Uterus (tissue), 4 donors: ENCODE results near the gene IGSF1. TPM values are rescaled to one million over a fixed set of nuclear protein-coding genes. Genes with fewer than 3 reads are reported as not detected.
A peak's percentile ranks its signal among the peaks of the same experiment; 100 is the strongest.

Experiments used
- DNase-seq, 2 donors: peaks; one replicate each; pipeline ENCODE4 v3.0.0-alpha.2; 2019 to 2020
- H3K27ac ChIP-seq, 2 donors: fragments of 200-600 bp; sonication (generic); 1 replicate in 1 of 2; 2 replicates in 1 of 2; pipeline ENCODE4 v1.5.1; 2016 to 2018
- H3K27me3 ChIP-seq, 2 donors: fragments of 200-600 bp; sonication (generic); one replicate each; pipeline ENCODE4 v1.5.1; 2018 to 2019; ENCODE audit warnings: control low read depth in 1 of 2
- H3K36me3 ChIP-seq, 2 donors: fragments of 200-600 bp; sonication (generic); one replicate each; pipeline ENCODE4 v1.5.1; 2019; ENCODE audit warnings: control low read depth in 1 of 2
- H3K4me1 ChIP-seq, 2 donors: fragments of 200-600 bp; sonication (generic); one replicate each; pipeline ENCODE4 v1.5.1; 2018 to 2019; ENCODE audit warnings: control low read depth in 1 of 2
- H3K4me3 ChIP-seq, 2 donors: fragments of 200-600 bp; sonication (generic); 1 replicate in 1 of 2; 2 replicates in 1 of 2; pipeline ENCODE4 v1.5.1; 2018 to 2019; ENCODE audit warnings: mild to moderate bottlenecking in 1 of 2
- H3K9me3 ChIP-seq, 2 donors: fragments of 200-600 bp; sonication (generic); one replicate each; pipeline ENCODE4 v1.5.1; 2019; ENCODE audit warnings: control low read depth in 1 of 2
- POLR2A ChIP-seq, 2 donors: fragments of 450-650 bp; IDR thresholded peaks; one replicate each; pipeline ENCODE4 v1.6.1; 2016; ENCODE audit warnings: antibody characterized with exemption in 2 of 2, mild to moderate bottlenecking in 1 of 2, moderate library complexity in 1 of 2
- intact Hi-C: fragments of 100-400 bp; cut with DNase I; formaldehyde crosslinking; loops from one replicate; pipeline ENCODE4 v1.15.1; 2023; ENCODE audit warnings: low total_unique reads
- total RNA-seq, 4 donors: library from RNA; depleted of rRNA in 3 of 4; stranded (reverse); fragments of >200 nt in 3 of 4; gene quantifications; one replicate each; pipeline versions ENCODE4 v1.1.0 to v1.2.4, GENCODE V29; 2014 to 2023
- TF ChIP-seq, protein P1 (sequence below), 4 experiments: fragments of 200-600 bp in 2 of 4; fragments of 450-650 bp in 2 of 4; sonication (generic) in 2 of 4; IDR thresholded peaks; one replicate each; pipeline ENCODE4 v1.5.1; 2016 to 2019; ENCODE audit warnings: antibody characterized with exemption in 4 of 4, mild to moderate bottlenecking in 2 of 4, moderate library complexity in 1 of 4
- donor health status: DM: yes; HTN: yes; CAD: no.

Gene IGSF1, protein sequence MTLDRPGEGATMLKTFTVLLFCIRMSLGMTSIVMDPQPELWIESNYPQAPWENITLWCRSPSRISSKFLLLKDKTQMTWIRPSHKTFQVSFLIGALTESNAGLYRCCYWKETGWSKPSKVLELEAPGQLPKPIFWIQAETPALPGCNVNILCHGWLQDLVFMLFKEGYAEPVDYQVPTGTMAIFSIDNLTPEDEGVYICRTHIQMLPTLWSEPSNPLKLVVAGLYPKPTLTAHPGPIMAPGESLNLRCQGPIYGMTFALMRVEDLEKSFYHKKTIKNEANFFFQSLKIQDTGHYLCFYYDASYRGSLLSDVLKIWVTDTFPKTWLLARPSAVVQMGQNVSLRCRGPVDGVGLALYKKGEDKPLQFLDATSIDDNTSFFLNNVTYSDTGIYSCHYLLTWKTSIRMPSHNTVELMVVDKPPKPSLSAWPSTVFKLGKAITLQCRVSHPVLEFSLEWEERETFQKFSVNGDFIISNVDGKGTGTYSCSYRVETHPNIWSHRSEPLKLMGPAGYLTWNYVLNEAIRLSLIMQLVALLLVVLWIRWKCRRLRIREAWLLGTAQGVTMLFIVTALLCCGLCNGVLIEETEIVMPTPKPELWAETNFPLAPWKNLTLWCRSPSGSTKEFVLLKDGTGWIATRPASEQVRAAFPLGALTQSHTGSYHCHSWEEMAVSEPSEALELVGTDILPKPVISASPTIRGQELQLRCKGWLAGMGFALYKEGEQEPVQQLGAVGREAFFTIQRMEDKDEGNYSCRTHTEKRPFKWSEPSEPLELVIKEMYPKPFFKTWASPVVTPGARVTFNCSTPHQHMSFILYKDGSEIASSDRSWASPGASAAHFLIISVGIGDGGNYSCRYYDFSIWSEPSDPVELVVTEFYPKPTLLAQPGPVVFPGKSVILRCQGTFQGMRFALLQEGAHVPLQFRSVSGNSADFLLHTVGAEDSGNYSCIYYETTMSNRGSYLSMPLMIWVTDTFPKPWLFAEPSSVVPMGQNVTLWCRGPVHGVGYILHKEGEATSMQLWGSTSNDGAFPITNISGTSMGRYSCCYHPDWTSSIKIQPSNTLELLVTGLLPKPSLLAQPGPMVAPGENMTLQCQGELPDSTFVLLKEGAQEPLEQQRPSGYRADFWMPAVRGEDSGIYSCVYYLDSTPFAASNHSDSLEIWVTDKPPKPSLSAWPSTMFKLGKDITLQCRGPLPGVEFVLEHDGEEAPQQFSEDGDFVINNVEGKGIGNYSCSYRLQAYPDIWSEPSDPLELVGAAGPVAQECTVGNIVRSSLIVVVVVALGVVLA (N-terminal part only)
- 1 to 10 TPM in 1 of 4 donors, under 1 TPM in 1, not detected in 2; 0.34 to 5.1 TPM for total RNA-seq

DNA sequence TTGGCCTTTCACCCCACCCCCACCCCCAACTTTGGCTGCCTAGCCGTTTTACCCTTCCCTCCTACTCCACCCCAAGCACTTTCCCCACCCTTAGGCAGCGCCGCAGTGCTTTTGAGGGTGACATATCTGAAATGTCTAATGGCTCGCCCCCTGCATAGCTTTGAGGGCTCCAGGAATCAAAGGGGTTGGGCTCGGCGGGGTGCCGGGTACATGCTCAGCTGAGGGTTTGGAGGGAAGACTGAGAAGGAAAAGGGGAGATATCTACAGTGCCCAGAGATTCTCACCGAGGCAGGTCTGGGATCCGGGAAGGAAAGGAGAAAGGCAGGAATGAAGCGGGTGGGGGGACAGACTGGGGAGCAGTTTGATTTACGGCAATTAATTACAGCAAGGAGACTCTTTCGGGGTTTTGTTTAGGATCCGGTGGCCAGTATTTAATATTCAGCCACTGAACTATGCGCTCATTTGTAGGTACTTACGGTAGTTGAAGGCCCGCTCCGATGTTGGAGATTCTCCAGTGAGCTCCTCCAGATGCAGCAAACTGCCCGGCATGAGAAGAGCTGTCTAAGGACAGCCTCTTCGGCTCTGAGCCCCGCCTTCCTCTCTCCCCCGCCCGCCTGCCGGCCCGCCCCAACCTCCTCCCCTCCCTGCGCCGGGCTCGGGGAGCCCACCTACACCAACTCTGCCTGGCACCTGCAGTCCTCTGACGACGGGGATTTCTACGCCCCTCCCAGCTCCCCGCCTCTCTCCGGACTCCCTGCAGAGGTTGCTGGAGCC, at the start of gene IGSF1:
Gene IGSF1, minus strand, starts transcription at position 569 of the 774 bp plus-strand sequence. CDS start 2,632 bp downstream, outside the sequence.
- Histone ChIP-seq H3K4me3 (peak within 1 kb of the TSS in 1 of 2 donors; percentile 17), H3K27ac (no peak within 1 kb of the TSS), H3K4me1 (no peaks in the 10 kb centered on the region), H3K27me3 (no peaks in the 10 kb centered on the region), H3K36me3 (no peaks in the 10 kb centered on the region), H3K9me3 (no peaks in the 10 kb centered on the region)
- intact Hi-C loops, result no loop called here
- peak; percentile 31 to 46 for DNase-seq
- no peak for TF ChIP-seq POLR2A (IDR thresholded peaks at IDR 0.05)
- TF ChIP-seq, protein P1, sequence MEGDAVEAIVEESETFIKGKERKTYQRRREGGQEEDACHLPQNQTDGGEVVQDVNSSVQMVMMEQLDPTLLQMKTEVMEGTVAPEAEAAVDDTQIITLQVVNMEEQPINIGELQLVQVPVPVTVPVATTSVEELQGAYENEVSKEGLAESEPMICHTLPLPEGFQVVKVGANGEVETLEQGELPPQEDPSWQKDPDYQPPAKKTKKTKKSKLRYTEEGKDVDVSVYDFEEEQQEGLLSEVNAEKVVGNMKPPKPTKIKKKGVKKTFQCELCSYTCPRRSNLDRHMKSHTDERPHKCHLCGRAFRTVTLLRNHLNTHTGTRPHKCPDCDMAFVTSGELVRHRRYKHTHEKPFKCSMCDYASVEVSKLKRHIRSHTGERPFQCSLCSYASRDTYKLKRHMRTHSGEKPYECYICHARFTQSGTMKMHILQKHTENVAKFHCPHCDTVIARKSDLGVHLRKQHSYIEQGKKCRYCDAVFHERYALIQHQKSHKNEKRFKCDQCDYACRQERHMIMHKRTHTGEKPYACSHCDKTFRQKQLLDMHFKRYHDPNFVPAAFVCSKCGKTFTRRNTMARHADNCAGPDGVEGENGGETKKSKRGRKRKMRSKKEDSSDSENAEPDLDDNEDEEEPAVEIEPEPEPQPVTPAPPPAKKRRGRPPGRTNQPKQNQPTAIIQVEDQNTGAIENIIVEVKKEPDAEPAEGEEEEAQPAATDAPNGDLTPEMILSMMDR (IDR thresholded peaks at IDR 0.05), result no peak

DNA sequence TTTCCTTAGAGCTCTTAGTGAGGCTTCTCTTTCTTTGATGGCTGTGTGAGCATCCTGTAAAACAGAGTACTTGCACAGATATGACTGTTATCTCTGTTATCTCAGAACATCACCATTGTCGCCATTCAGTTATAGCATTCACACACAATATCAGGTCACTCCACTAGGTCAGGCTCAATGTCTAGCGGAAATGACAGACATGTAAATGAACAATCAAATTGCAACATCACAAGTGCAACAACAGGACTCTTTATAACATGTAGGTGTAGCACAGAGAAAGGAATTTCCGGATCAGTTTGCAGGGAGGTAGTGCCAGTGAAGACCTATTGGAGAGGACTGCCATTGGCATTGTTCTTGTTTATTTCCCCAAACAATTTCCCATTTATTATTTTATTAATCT, 43.2 kb upstream of the IGSF1 start:
- TF ChIP-seq, protein P1 (IDR thresholded peaks at IDR 0.05), result no peak
- TF ChIP-seq POLR2A (IDR thresholded peaks at IDR 0.05), result no peak
- Histone ChIP-seq H3K36me3 (no peaks in the 10 kb centered on the region), H3K9me3 (no peaks in the 10 kb centered on the region), H3K4me1 (no peaks in the 10 kb centered on the region), H3K27ac (no peak overlapping the region), H3K4me3 (no peak overlapping the region), H3K27me3 (no peaks in the 10 kb centered on the region)
- intact Hi-C loops, result no loop called here
- no peak for DNase-seq

DNA sequence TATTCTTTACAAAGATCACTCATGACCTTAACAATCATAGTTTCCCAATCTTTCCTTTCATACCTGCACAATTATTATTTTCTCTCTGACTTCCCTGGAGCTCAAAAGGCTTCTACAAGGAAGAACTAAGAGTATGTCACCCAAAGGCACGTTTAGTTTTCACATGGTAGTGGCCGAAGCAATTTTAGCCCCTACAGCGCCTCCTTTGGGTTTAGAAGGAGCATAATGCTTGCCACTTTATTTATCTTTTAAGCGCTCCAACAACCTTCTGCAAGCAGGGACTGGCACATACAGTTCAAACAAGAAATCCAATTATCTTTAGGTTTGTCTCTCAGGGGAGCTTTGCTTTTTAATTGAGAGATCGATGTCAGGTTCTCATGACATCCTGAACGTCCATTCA, 42.0 kb upstream of the IGSF1 start:
- TF ChIP-seq, protein P1 (IDR thresholded peaks at IDR 0.05), result no peak
- intact Hi-C loops, result no loop called here

DNA sequence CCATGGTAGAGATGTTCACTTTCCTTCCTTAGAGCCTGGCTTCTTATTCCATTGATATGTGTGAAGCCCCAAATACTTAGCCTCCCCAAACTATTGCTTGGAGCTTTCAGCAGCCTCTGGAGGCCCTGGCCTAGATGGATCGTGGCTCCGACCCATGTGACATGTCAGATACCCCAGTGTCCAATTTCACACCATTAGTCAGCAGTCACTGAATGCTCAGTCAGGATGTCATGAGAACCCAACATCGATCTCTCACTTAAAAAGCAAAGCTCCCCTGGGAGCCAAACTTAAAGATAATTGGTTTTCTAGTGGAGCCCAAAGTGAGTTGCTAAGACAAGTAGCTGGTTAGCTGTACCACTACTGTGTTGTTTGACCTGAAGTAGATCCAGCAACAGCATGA, 41.6 kb upstream of the IGSF1 start:
- Histone ChIP-seq H3K9me3 (no peaks in the 10 kb centered on the region), H3K36me3 (no peaks in the 10 kb centered on the region), H3K4me1 (no peaks in the 10 kb centered on the region), H3K27me3 (no peaks in the 10 kb centered on the region), H3K27ac (no peak overlapping the region), H3K4me3 (no peak overlapping the region)
- TF ChIP-seq POLR2A (IDR thresholded peaks at IDR 0.05), result no peak
- TF ChIP-seq, protein P1 (IDR thresholded peaks at IDR 0.05), result no peak
- intact Hi-C loops, result no loop called here
- no peak for DNase-seq

More for the DNA sequence above, 42.0 kb upstream of the IGSF1 start:
- no peak for DNase-seq
- Histone ChIP-seq H3K4me1 (no peaks in the 10 kb centered on the region), H3K27ac (no peak overlapping the region), H3K27me3 (no peaks in the 10 kb centered on the region), H3K36me3 (no peaks in the 10 kb centered on the region), H3K4me3 (no peak overlapping the region), H3K9me3 (no peaks in the 10 kb centered on the region)
